GM12878 (cell line): Measurements from ENCODE around the gene PRKAG2. TPM values are rescaled to one million over a fixed set of nuclear protein-coding genes. Genes with fewer than 3 reads are reported as not detected.

ENCODE experiments used
- ATAC-seq: fragments of 200-7000 bp; cut with Tn5 transposase; 3 replicates; pipeline ENCODE4 v1.9.1; 2020; ENCODE audit warnings: mild to moderate bottlenecking, moderate library complexity
- BruUV-seq: library from RNA; stranded (reverse); fragments of 400-500 nt; replicated peaks from 2 replicates; lab custom pipeline; 2021; lab: Mats Ljungman, UMichigan
- CTCF ChIA-PET: fragments of 300-600 bp; sonication (Branson Sonifier 250); formaldehyde crosslinking; extraction: SDS; loops from one replicate; lab custom pipeline; 2021; ENCODE audit warnings: inconsistent platforms; lab: Yijun Ruan, JAX
- POLR2A ChIA-PET: fragments of 350-600 bp; formaldehyde crosslinking; extraction: SDS; loops from one replicate; lab custom pipeline; 2021; ENCODE audit warnings: inconsistent platforms; lab: Charles Lee
- RAD21 ChIA-PET: fragments of 300-600 bp; sonication (Branson Sonifier 250); formaldehyde crosslinking; loops from one replicate; lab custom pipeline; 2023; ENCODE audit warnings: antibody characterized with exemption; ENCODE audit not compliant: unreplicated experiment; lab: Charles Lee
- SMC1A ChIA-PET: fragments of 300-600 bp; sonication (Branson Sonifier 250); formaldehyde crosslinking; loops from one replicate; lab custom pipeline; 2023; ENCODE audit not compliant: unreplicated experiment, uncharacterized antibody; lab: Charles Lee
- DNase-seq: peaks from one replicate; pipeline ENCODE4 v3.0.0-alpha.2; 2011; ENCODE audit warnings: low read depth, low spot score
- FAIRE-seq: peaks from 3 replicates; lab custom pipeline; 2011; peaks lifted over from hg19 to GRCh38; lab: Jason Lieb, UNC
- H2AFZ ChIP-seq: 2 replicates; pipeline ENCODE4 v1.6.0; 2011; ENCODE audit warnings: low read depth, low read length, control low read depth; ENCODE audit not compliant: control insufficient read depth
- H3K27ac ChIP-seq: 2 replicates; pipeline ENCODE4 v1.5.1; 2011; ENCODE audit warnings: control low read depth; ENCODE audit not compliant: control insufficient read depth, insufficient read depth
- H3K27me3 ChIP-seq, 2 experiments: replicated peaks in 1 of 2; 2 replicates each; pipeline versions ENCODE4 v1.6.0 to v1.6.1; 2011; ENCODE audit warnings: low read length in 1 of 2; ENCODE audit not compliant: control insufficient read depth in 2 of 2, insufficient read depth in 2 of 2
- H3K36me3 ChIP-seq, 2 experiments: 2 replicates each; pipeline ENCODE4 v1.5.1; 2011; ENCODE audit warnings: low read length in 1 of 2; ENCODE audit not compliant: control insufficient read depth in 2 of 2, insufficient read depth in 2 of 2
- H3K4me1 ChIP-seq: 2 replicates; pipeline ENCODE4 v1.6.1; 2011; ENCODE audit warnings: mild to moderate bottlenecking, low read length, moderate library complexity, mixed read lengths; ENCODE audit not compliant: control insufficient read depth, insufficient read depth
- H3K4me2 ChIP-seq: 2 replicates; pipeline ENCODE4 v1.6.0; 2011; ENCODE audit warnings: control low read depth; ENCODE audit not compliant: control insufficient read depth, insufficient read depth
- H3K4me3 ChIP-seq: fragments of 200-600 bp; sonication (generic); 2 replicates; pipeline ENCODE4 v1.5.1; 2016
- H3K79me2 ChIP-seq: 2 replicates; pipeline ENCODE4 v1.6.0; 2011; ENCODE audit warnings: low read length; ENCODE audit not compliant: control insufficient read depth, insufficient read depth
- H3K9ac ChIP-seq: 2 replicates; pipeline ENCODE4 v1.8.0; 2011; ENCODE audit warnings: low read length, control low read depth, mixed read lengths; ENCODE audit not compliant: control insufficient read depth, insufficient read depth
- H3K9me3 ChIP-seq: replicated peaks from 3 replicates; pipeline ENCODE4 v1.5.1; 2011; ENCODE audit warnings: mild to moderate bottlenecking, low read length; ENCODE audit not compliant: control insufficient read depth, insufficient read depth
- H4K20me1 ChIP-seq: 2 replicates; pipeline ENCODE4 v1.6.0; 2011; ENCODE audit not compliant: control insufficient read depth, insufficient read depth
- BMI1 ChIP-seq: fragments of 450-650 bp; IDR thresholded peaks from 2 replicates; pipeline ENCODE4 v1.6.1; 2016; ENCODE audit warnings: mild to moderate bottlenecking, moderate library complexity, borderline replicate concordance
- CTCF ChIP-seq, 3 experiments: IDR thresholded peaks in 2 of 3; conservative IDR thresholded peaks in 1 of 3; 2 replicates each; pipeline ENCODE4 v1.5.1; 2011; ENCODE audit warnings: low read depth in 3 of 3, low read length in 3 of 3, mild to moderate bottlenecking in 3 of 3, control low read depth in 2 of 3, moderate library complexity in 2 of 3, inconsistent platforms in 1 of 3, mixed read lengths in 1 of 3; ENCODE audit not compliant: control insufficient read depth in 2 of 3, insufficient read depth in 1 of 3; ENCODE audit errors: extremely low read depth in 1 of 3
- E2F4 ChIP-seq: IDR thresholded peaks from 2 replicates; pipeline ENCODE4 v1.6.1; 2012; ENCODE audit warnings: low read depth, low read length, improper control_type of control experiment
- ELK1 ChIP-seq: IDR thresholded peaks from 2 replicates; pipeline ENCODE4 v1.6.1; 2012; ENCODE audit warnings: low read depth, low read length, improper control_type of control experiment
- ESRRA ChIP-seq: IDR thresholded peaks from 2 replicates; pipeline ENCODE4 v1.6.1; 2012; ENCODE audit warnings: mild to moderate bottlenecking, low read length, improper control_type of control experiment
- EZH2 ChIP-seq: IDR thresholded peaks from 2 replicates; pipeline ENCODE4 v1.6.1; 2012; ENCODE audit warnings: low read depth, mild to moderate bottlenecking, control low read depth, inconsistent platforms, low read length, borderline replicate concordance; ENCODE audit not compliant: control insufficient read depth
- FOXK2 ChIP-seq: fragments of 450-650 bp; IDR thresholded peaks from 2 replicates; pipeline ENCODE4 v1.6.1; 2017; ENCODE audit warnings: mild to moderate bottlenecking, moderate library complexity
- IKZF2 ChIP-seq, 2 experiments: fragments of 450-650 bp; IDR thresholded peaks; 2 replicates each; pipeline ENCODE4 v1.6.1; 2017; ENCODE audit warnings: mild to moderate bottlenecking in 2 of 2, moderate library complexity in 2 of 2
- NR2C2 ChIP-seq: IDR thresholded peaks from 2 replicates; pipeline ENCODE4 v1.6.1; 2011; ENCODE audit warnings: borderline replicate concordance, low read depth; ENCODE audit not compliant: control insufficient read depth, insufficient read length
- RCOR1 ChIP-seq: conservative IDR thresholded peaks from 2 replicates; pipeline ENCODE4 v1.6.1; 2012; ENCODE audit warnings: low read depth, low read length, improper control_type of control experiment
- SMAD1 ChIP-seq: fragments of 450-650 bp; IDR thresholded peaks from 2 replicates; pipeline ENCODE4 v1.6.1; 2018; ENCODE audit warnings: mild to moderate bottlenecking, low read depth; ENCODE audit not compliant: partially characterized antibody
- ZNF622 ChIP-seq: fragments of 450-650 bp; IDR thresholded peaks from 2 replicates; pipeline ENCODE4 v1.6.1; 2017; ENCODE audit warnings: mild to moderate bottlenecking, inconsistent platforms
- WGBS: methylation state at CpG from one replicate; pipeline ENCODE4 v1.1.6; 2016; ENCODE audit warnings: low lambda C conversion rate; ENCODE audit not compliant: insufficient replicate concordance, insufficient coverage; ENCODE audit errors: missing lambda C conversion rate; 5-methylcytosine and 5-hydroxymethylcytosine counted together
- in situ Hi-C: fragments of 300-500 bp; cut with MboI; formaldehyde crosslinking; loops from 9 replicates; pipeline ENCODE4 v1.14.3; 2018; ENCODE audit warnings: mixed read lengths
- intact Hi-C: fragments of 100-400 bp; cut with micrococcal nuclease; formaldehyde crosslinking; loops from one replicate; pipeline ENCODE4 v1.14.2; 2022; ENCODE audit not compliant: unreplicated experiment
- polyA plus RNA-seq, 11 experiments: library from polyadenylated mRNA; depleted of rRNA in 4 of 11; unstranded in 6 of 11; stranded (reverse) in 5 of 11; fragments of >200 nt; fragmentation: Nextera tagmentation in 4 of 11; fragmentation: Illumina TruSeq in 1 of 11; extraction: Ambion mirVana in 4 of 11; extraction: Trizol in 1 of 11; gene quantifications; 1 replicate in 1 of 11; 2 replicates in 10 of 11; pipeline versions ENCODE4 v1.2.1 to v1.2.3, GENCODE V29; 2011 to 2016; ENCODE audit warnings: inconsistent platforms in 2 of 11, missing spikeins in 2 of 11, low read depth in 1 of 11
- total RNA-seq, 4 experiments: library from RNA; depleted of rRNA in 3 of 4; stranded (reverse); fragments of >200 nt in 3 of 4; fragmentation: Illumina TruSeq in 1 of 4; extraction: Trizol in 1 of 4; gene quantifications; 2 replicates each; pipeline versions ENCODE4 v1.2.1 to v1.2.3, GENCODE V29; 2013 to 2021

The PRKAG2 gene
- total and polyA plus RNA-seq, 10 of the 15 experiments (the other 5 are each of a cell fraction or from before 2014, with no cell fraction given): 3.4 to 8.9 (median 6.8) TPM

- Histone ChIP-seq H4K20me1 (no peaks in the 10 kb centered on the region), H3K4me1 (no peaks in the 10 kb centered on the region), H3K27me3 (no peaks in the 10 kb centered on the region; a peak in 1 of 4 replicates), H3K9me3 (no peaks in the 10 kb centered on the region), H3K4me2 (no peak overlapping the region), H3K27ac (no peak overlapping the region), H2AFZ (no peak overlapping the region)
- no peak for ATAC-seq
- FAIRE-seq: no peak
- 21% methylated on average over 8 of the region's 8 CpGs for WGBS
- CTCF ChIA-PET: no interaction called here
- RAD21 ChIA-PET: no interaction called here
- SMC1A ChIA-PET: no interaction called here
- intact Hi-C loops (no loop called here), in situ Hi-C loops (no loop called here)
- TF ChIP-seq FOXK2 (no peak), ZNF622 (no peak)
- TF ChIP-seq, all 136 proteins: peak for 0
- Histone ChIP-seq H3K9ac (no peak overlapping the region), H3K36me3 (no peaks in the 10 kb centered on the region), H3K4me3 (no peak overlapping the region), H3K79me2 (no peaks in the 10 kb centered on the region)
- POLR2A ChIA-PET: no interaction called here
- BruUV-seq: no TSS peak
- DNase-seq: no peak
Observed at GRCh38 chr7:151679071-151679708, 197.7 kb downstream of the PRKAG2 start.

GRCh38 chr7:151678227-151678604 lies 198.7 kb downstream of the PRKAG2 start:
- in situ Hi-C loops: no loop called here
- ChIA-PET RAD21 (no interaction called here), CTCF (no interaction called here), SMC1A (no interaction called here), POLR2A (no interaction called here)
- ATAC-seq (no peak), FAIRE-seq (no peak), DNase-seq (no peak)
- H4K20me1 ChIP-seq: no peaks in the 10 kb centered on the region
- H3K79me2 ChIP-seq: no peaks in the 10 kb centered on the region
- 87% methylated on average over 6 of the region's 6 CpGs for WGBS
- H3K27ac ChIP-seq: no peak overlapping the region
- H3K9ac ChIP-seq: no peak overlapping the region
- H3K27me3 ChIP-seq: no peaks in the 10 kb centered on the region
- no peak overlapping the region for H3K4me3 ChIP-seq
- no peaks in the 10 kb centered on the region for H3K4me1 ChIP-seq
- H3K36me3 ChIP-seq: no peaks in the 10 kb centered on the region
- no peak overlapping the region for H3K4me2 ChIP-seq
- TF ChIP-seq SMAD1: no peak
- no peak for TF ChIP-seq ELK1
- no peak for TF ChIP-seq ESRRA
- TF ChIP-seq NR2C2: no peak
- no peak for TF ChIP-seq RCOR1
- no peak for TF ChIP-seq EZH2
- TF ChIP-seq IKZF2 (IDR thresholded peaks at IDR 0.05): no peak
- no peak for TF ChIP-seq BMI1
- no peak for TF ChIP-seq E2F4
- no peak for TF ChIP-seq CTCF (IDR thresholded peaks at IDR 0.05 in 2 of 3, conservative IDR thresholded peaks at IDR 0.05 in 1 of 3; ENCODE audit: control insufficient read depth in 2 of 3, extremely low read depth in 1 of 3, insufficient read depth in 1 of 3, low read depth in 3 of 3, low read length in 3 of 3)
- H3K9me3 ChIP-seq: no peaks in the 10 kb centered on the region
- intact Hi-C loops: no loop called here
- H2AFZ ChIP-seq: no peak overlapping the region
- no TSS peak for BruUV-seq
